Endothelial cell of umbilical vein (primary cell): ENCODE results near the gene STK38L. TPM values are rescaled to one million over a fixed set of nuclear protein-coding genes. Genes with fewer than 3 reads are reported as not detected.

Experiments used
- BruUV-seq: library from RNA; stranded (reverse); fragments of 400-500 nt; replicated peaks from 2 replicates; lab custom pipeline; 2021; lab: Mats Ljungman, UMichigan
- CTCF ChIA-PET: fragments of 300-600, 350-600 bp; sonication (Branson Sonifier 250); formaldehyde crosslinking; loops from one replicate; lab custom pipeline; 2021; ENCODE audit warnings: antibody characterized with exemption, inconsistent platforms; lab: Charles Lee
- POLR2A ChIA-PET: fragments of 300-600, 350-600 bp; sonication (Branson Sonifier 250); formaldehyde crosslinking; loops from one replicate; lab custom pipeline; 2021; ENCODE audit warnings: antibody characterized with exemption, inconsistent platforms; lab: Charles Lee
- DNase-seq: peaks from one replicate; pipeline ENCODE4 v3.0.0-alpha.2; 2011; ENCODE audit warnings: low read depth, low spot score
- FAIRE-seq: peaks from 2 replicates; lab custom pipeline; 2011; peaks lifted over from hg19 to GRCh38; lab: Jason Lieb, UNC
- H2AFZ ChIP-seq: 2 replicates; pipeline ENCODE4 v1.6.0; 2012; ENCODE audit warnings: low read depth, low read length, control low read depth, inconsistent platforms
- H3K27ac ChIP-seq: 2 replicates; pipeline ENCODE4 v1.5.1; 2011; ENCODE audit warnings: low read depth, mild to moderate bottlenecking, control low read depth, low read length, moderate library complexity; ENCODE audit not compliant: insufficient read depth
- H3K27me3 ChIP-seq, 2 experiments: 2 replicates each; pipeline versions ENCODE4 v1.6.0 to v1.6.1; 2011; ENCODE audit warnings: low read length in 2 of 2, mixed read lengths in 1 of 2; ENCODE audit not compliant: control insufficient read depth in 2 of 2, insufficient read depth in 2 of 2
- H3K36me3 ChIP-seq, 2 experiments: 2 replicates in 1 of 2; 3 replicates in 1 of 2; pipeline ENCODE4 v1.5.1; 2011; ENCODE audit warnings: low read length in 2 of 2, mild to moderate bottlenecking in 1 of 2, moderate library complexity in 1 of 2; ENCODE audit not compliant: control insufficient read depth in 2 of 2, insufficient read depth in 2 of 2; ENCODE audit errors: extremely low read depth in 1 of 2
- H3K4me1 ChIP-seq: 3 replicates; pipeline ENCODE4 v1.5.1; 2011; ENCODE audit warnings: mild to moderate bottlenecking, low read length; ENCODE audit not compliant: control insufficient read depth, insufficient read depth; ENCODE audit errors: extremely low read depth
- H3K4me2 ChIP-seq: 2 replicates; pipeline ENCODE4 v1.6.1; 2011; ENCODE audit warnings: low read length, control low read depth, mixed read lengths; ENCODE audit not compliant: insufficient read depth
- H3K4me3 ChIP-seq, 3 experiments: fragments of 200-600 bp in 1 of 3; sonication (generic), shearing (Covaris generic) in 1 of 3; replicated peaks in 1 of 3; 2 replicates each; pipeline ENCODE4 v1.5.1; 2011 to 2016; ENCODE audit warnings: control low read depth in 3 of 3, low read length in 3 of 3, mild to moderate bottlenecking in 2 of 3, inconsistent platforms in 1 of 3, low read depth in 1 of 3, moderate library complexity in 1 of 3; ENCODE audit not compliant: insufficient read depth in 1 of 3
- H3K79me2 ChIP-seq: 2 replicates; pipeline ENCODE4 v1.6.0; 2012; ENCODE audit warnings: low read length, inconsistent platforms; ENCODE audit not compliant: control insufficient read depth, insufficient read depth
- H3K9ac ChIP-seq: replicated peaks from 2 replicates; pipeline ENCODE3; 2011; ENCODE audit warnings: low read length, control low read depth; ENCODE audit not compliant: insufficient read depth; ENCODE audit errors: extremely low read depth
- H3K9me1 ChIP-seq: replicated peaks from 3 replicates; pipeline ENCODE4 v1.6.0; 2011; ENCODE audit warnings: mild to moderate bottlenecking, low read length; ENCODE audit not compliant: control insufficient read depth, insufficient read depth; ENCODE audit errors: extremely low read depth
- H3K9me3 ChIP-seq: replicated peaks from 2 replicates; pipeline ENCODE4 v1.5.1; 2012; ENCODE audit warnings: low read length, inconsistent platforms; ENCODE audit not compliant: control insufficient read depth, insufficient read depth
- H4K20me1 ChIP-seq: replicated peaks from 2 replicates; pipeline ENCODE3; 2011; ENCODE audit warnings: mild to moderate bottlenecking, low read length; ENCODE audit not compliant: control insufficient read depth, insufficient read depth; ENCODE audit errors: extremely low read depth
- CTCF ChIP-seq, 2 donors: IDR thresholded peaks; 1 replicate in 1 of 2; 2 replicates in 1 of 2; pipeline ENCODE4 v1.5.1; 2011; ENCODE audit warnings: low read length in 2 of 2, mild to moderate bottlenecking in 2 of 2, moderate library complexity in 2 of 2, control low read depth in 1 of 2, inconsistent platforms in 1 of 2, low read depth in 1 of 2; ENCODE audit not compliant: insufficient read depth in 1 of 2; ENCODE audit errors: extremely low read depth in 1 of 2
- EZH2 ChIP-seq: IDR thresholded peaks from 2 replicates; pipeline ENCODE4 v1.6.1; 2012; ENCODE audit warnings: borderline replicate concordance, low read depth, mild to moderate bottlenecking, moderate library complexity, low read length, inconsistent platforms; ENCODE audit not compliant: severe bottlenecking
- FOS ChIP-seq: IDR thresholded peaks from 2 replicates; pipeline ENCODE4 v1.6.1; 2011; ENCODE audit warnings: mild to moderate bottlenecking, low read length, moderate library complexity, borderline replicate concordance; ENCODE audit not compliant: insufficient read depth
- GATA2 ChIP-seq: IDR thresholded peaks from 2 replicates; pipeline ENCODE4 v1.7.0; 2011; ENCODE audit warnings: low read depth, mild to moderate bottlenecking, moderate library complexity, mixed read lengths, low read length; ENCODE audit not compliant: insufficient read length, insufficient read depth
- JUN ChIP-seq: IDR thresholded peaks from 2 replicates; pipeline ENCODE4 v1.6.1; 2011; ENCODE audit warnings: borderline replicate concordance, low read depth; ENCODE audit not compliant: insufficient read length, insufficient read depth
- MAX ChIP-seq: IDR thresholded peaks from 2 replicates; pipeline ENCODE4 v1.6.1; 2011; ENCODE audit not compliant: insufficient read depth, insufficient read length
- MYC ChIP-seq: IDR thresholded peaks from one replicate; pipeline ENCODE4 v1.6.1; 2011; ENCODE audit warnings: mild to moderate bottlenecking, low read depth, low read length
- POLR2A ChIP-seq: IDR thresholded peaks from 2 replicates; pipeline ENCODE4 v1.6.1; 2012; ENCODE audit warnings: low read depth, mild to moderate bottlenecking, control low read depth, low read length
- POLR2AphosphoS5 ChIP-seq: IDR thresholded peaks from 2 replicates; pipeline ENCODE4 v1.6.1; 2012; ENCODE audit warnings: low read depth, mild to moderate bottlenecking, control low read depth, low read length, moderate library complexity; ENCODE audit not compliant: insufficient read depth
- dilution Hi-C: fragments of 300-500 bp; cut with MboI; formaldehyde crosslinking; loops from one replicate; pipeline ENCODE4 v1.15.0; 2019; ENCODE audit warnings: low sequenced_read_pairs; ENCODE audit not compliant: extremely low pct_ligation_motif_present
- intact Hi-C: fragments of 100-400 bp; cut with micrococcal nuclease; formaldehyde crosslinking; loops from one replicate; pipeline ENCODE4 v1.10.0; 2022
- polyA plus RNA-seq, 4 experiments: library from polyadenylated mRNA; depleted of rRNA in 3 of 4; stranded (reverse) in 3 of 4; unstranded in 1 of 4; fragments of >200 nt; gene quantifications; 2 replicates each; pipeline versions ENCODE4 v1.2.1 to v1.2.3, GENCODE V29; 2011 to 2012; ENCODE audit warnings: missing spikeins in 1 of 4
- total RNA-seq: library from RNA; stranded (reverse); gene quantifications from 2 replicates; pipeline ENCODE4 v1.2.3, GENCODE V29; 2021

The STK38L gene
- total and polyA plus RNA-seq, 2 donors (not counting 3 experiments of a cell fraction or from before 2014, with no cell fraction given): 14.7 to 58.4 TPM

GRCh38 chr12:27206801-27207502, 37.1 kb upstream of the STK38L start:
- H2AFZ ChIP-seq: no peak overlapping the region
- TF ChIP-seq CTCF (IDR thresholded peaks at IDR 0.05; ENCODE audit: extremely low read depth in 1 of 2, insufficient read depth in 1 of 2, low read depth in 1 of 2, low read length in 2 of 2): no peak
- TF ChIP-seq FOS: no peak
- TF ChIP-seq GATA2: no peak
- no peak for TF ChIP-seq POLR2A
- no peak for TF ChIP-seq POLR2AphosphoS5
- TF ChIP-seq MAX: no peak
- no peak for TF ChIP-seq EZH2
- no peak for TF ChIP-seq MYC
- no peak for TF ChIP-seq JUN
- H3K79me2 ChIP-seq: no peaks in the 10 kb centered on the region
- H3K4me2 ChIP-seq: no peak overlapping the region
- H3K4me3 ChIP-seq: no peak overlapping the region
- DNase-seq (no peak), FAIRE-seq (no peak)
- no peaks in the 10 kb centered on the region for H3K36me3 ChIP-seq
- intact Hi-C loops: no loop called here
- CTCF ChIA-PET: no interaction called here
- H3K27ac ChIP-seq: no peak overlapping the region
- BruUV-seq: no TSS peak
- no peak overlapping the region for H3K9ac ChIP-seq
- no peaks in the 10 kb centered on the region for H3K9me1 ChIP-seq
- POLR2A ChIA-PET: no interaction called here
- no peaks in the 10 kb centered on the region for H3K4me1 ChIP-seq
- dilution Hi-C loops: no loop called here
- no peaks in the 10 kb centered on the region for H3K27me3 ChIP-seq
- H3K9me3 ChIP-seq: no peaks in the 10 kb centered on the region
- H4K20me1 ChIP-seq: no peaks in the 10 kb centered on the region
